Measurements from ENCODE around the gene CD99L2. TPM values are rescaled to one million over a fixed set of nuclear protein-coding genes. Genes with fewer than 3 reads are reported as not detected.

The CD99L2 gene
- total RNA-seq, 1 experiment from 2014 or later = 9.4 TPM

GRCh38 chrX:150905293-150905692 lies 6.8 kb upstream of the CD99L2 start:
- ChIA-PET CTCF (interaction anchor here (0.7 kb wide), 1 partner anchor 43 kb away, joined by 3 read pairs; no protein-coding TSS in a partner anchor), POLR2A (no interaction called here)
- ATAC-seq (no peak), DNase-seq (ENCODE audit: low spot score) (no peak)
- Mint-ChIP-seq H3K4me3 (no peak overlapping the region), H3K27ac (peak overlapping the region; percentile 49; the same call in 1 of the 2 replicates), H3K9me3 (peaks cover 3% of the 10 kb centered on the region), H3K36me3 (no peaks in the 10 kb centered on the region), H3K4me1 (peaks cover 45% of the 10 kb centered on the region), H3K27me3 (ENCODE audit: low read depth) (no peaks in the 10 kb centered on the region)
- TF ChIP-seq, protein P1, sequence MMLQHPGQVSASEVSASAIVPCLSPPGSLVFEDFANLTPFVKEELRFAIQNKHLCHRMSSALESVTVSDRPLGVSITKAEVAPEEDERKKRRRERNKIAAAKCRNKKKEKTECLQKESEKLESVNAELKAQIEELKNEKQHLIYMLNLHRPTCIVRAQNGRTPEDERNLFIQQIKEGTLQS (CRISPR knock-in tag; conservative IDR thresholded peaks at IDR 0.05) = no peak
- no peak for TF ChIP-seq ZNF512 (CRISPR knock-in tag; IDR thresholded peaks at IDR 0.05; ENCODE audit: borderline replicate concordance)
- TF ChIP-seq TEAD1 (CRISPR knock-in tag; IDR thresholded peaks at IDR 0.05) = no peak
- no peak for TF ChIP-seq CREM (CRISPR knock-in tag; IDR thresholded peaks at IDR 0.05)
- no peak for TF ChIP-seq ZNF423 (CRISPR knock-in tag; IDR thresholded peaks at IDR 0.05)
- no peak for TF ChIP-seq ZNF317 (CRISPR knock-in tag; IDR thresholded peaks at IDR 0.05; ENCODE audit: borderline replicate concordance, low read depth)
- no peak for TF ChIP-seq ZNF232 (CRISPR knock-in tag; IDR thresholded peaks at IDR 0.05)
- TF ChIP-seq, protein P2, sequence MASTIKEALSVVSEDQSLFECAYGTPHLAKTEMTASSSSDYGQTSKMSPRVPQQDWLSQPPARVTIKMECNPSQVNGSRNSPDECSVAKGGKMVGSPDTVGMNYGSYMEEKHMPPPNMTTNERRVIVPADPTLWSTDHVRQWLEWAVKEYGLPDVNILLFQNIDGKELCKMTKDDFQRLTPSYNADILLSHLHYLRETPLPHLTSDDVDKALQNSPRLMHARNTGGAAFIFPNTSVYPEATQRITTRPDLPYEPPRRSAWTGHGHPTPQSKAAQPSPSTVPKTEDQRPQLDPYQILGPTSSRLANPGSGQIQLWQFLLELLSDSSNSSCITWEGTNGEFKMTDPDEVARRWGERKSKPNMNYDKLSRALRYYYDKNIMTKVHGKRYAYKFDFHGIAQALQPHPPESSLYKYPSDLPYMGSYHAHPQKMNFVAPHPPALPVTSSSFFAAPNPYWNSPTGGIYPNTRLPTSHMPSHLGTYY (CRISPR knock-in tag; IDR thresholded peaks at IDR 0.05) = no peak
- no peak for TF ChIP-seq CTCF (IDR thresholded peaks at IDR 0.05)
- no peak for TF ChIP-seq TEAD4 (CRISPR knock-in tag; IDR thresholded peaks at IDR 0.05)
- TF ChIP-seq, protein P3, sequence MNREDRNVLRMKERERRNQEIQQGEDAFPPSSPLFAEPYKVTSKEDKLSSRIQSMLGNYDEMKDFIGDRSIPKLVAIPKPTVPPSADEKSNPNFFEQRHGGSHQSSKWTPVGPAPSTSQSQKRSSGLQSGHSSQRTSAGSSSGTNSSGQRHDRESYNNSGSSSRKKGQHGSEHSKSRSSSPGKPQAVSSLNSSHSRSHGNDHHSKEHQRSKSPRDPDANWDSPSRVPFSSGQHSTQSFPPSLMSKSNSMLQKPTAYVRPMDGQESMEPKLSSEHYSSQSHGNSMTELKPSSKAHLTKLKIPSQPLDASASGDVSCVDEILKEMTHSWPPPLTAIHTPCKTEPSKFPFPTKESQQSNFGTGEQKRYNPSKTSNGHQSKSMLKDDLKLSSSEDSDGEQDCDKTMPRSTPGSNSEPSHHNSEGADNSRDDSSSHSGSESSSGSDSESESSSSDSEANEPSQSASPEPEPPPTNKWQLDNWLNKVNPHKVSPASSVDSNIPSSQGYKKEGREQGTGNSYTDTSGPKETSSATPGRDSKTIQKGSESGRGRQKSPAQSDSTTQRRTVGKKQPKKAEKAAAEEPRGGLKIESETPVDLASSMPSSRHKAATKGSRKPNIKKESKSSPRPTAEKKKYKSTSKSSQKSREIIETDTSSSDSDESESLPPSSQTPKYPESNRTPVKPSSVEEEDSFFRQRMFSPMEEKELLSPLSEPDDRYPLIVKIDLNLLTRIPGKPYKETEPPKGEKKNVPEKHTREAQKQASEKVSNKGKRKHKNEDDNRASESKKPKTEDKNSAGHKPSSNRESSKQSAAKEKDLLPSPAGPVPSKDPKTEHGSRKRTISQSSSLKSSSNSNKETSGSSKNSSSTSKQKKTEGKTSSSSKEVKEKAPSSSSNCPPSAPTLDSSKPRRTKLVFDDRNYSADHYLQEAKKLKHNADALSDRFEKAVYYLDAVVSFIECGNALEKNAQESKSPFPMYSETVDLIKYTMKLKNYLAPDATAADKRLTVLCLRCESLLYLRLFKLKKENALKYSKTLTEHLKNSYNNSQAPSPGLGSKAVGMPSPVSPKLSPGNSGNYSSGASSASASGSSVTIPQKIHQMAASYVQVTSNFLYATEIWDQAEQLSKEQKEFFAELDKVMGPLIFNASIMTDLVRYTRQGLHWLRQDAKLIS (CRISPR knock-in tag; IDR thresholded peaks at IDR 0.05; ENCODE audit: borderline replicate concordance) = no peak
- no peak for TF ChIP-seq RELA (CRISPR knock-in tag; IDR thresholded peaks at IDR 0.05; ENCODE audit: borderline replicate concordance)
- no peak for TF ChIP-seq ZNF532 (CRISPR knock-in tag; IDR thresholded peaks at IDR 0.05; ENCODE audit: borderline replicate concordance)
- no peak for TF ChIP-seq EMX1 (CRISPR knock-in tag; IDR thresholded peaks at IDR 0.05)
- TF ChIP-seq STAT6 (CRISPR knock-in tag; conservative IDR thresholded peaks at IDR 0.05; ENCODE audit: low read depth) = no peak
- TF ChIP-seq ELF4 (CRISPR knock-in tag; IDR thresholded peaks at IDR 0.05; ENCODE audit: low read depth) = no peak
- TF ChIP-seq, protein P4, sequence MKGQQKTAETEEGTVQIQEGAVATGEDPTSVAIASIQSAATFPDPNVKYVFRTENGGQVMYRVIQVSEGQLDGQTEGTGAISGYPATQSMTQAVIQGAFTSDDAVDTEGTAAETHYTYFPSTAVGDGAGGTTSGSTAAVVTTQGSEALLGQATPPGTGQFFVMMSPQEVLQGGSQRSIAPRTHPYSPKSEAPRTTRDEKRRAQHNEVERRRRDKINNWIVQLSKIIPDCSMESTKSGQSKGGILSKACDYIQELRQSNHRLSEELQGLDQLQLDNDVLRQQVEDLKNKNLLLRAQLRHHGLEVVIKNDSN (CRISPR knock-in tag; IDR thresholded peaks at IDR 0.05) = no peak
- TF ChIP-seq, protein P5, sequence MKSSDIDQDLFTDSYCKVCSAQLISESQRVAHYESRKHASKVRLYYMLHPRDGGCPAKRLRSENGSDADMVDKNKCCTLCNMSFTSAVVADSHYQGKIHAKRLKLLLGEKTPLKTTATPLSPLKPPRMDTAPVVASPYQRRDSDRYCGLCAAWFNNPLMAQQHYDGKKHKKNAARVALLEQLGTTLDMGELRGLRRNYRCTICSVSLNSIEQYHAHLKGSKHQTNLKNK (CRISPR knock-in tag; IDR thresholded peaks at IDR 0.05) = no peak
